Measurements from ENCODE around the gene WDR13. TPM values are rescaled to one million over a fixed set of nuclear protein-coding genes. Genes with fewer than 3 reads are reported as not detected.

The WDR13 gene
- total RNA-seq, 1 experiment from 2014 or later, result 71.3 TPM

GRCh38 chrX:48590203-48591103 is 6.8 kb upstream of the WDR13 start:
- in situ Hi-C loops (cut with HindIII; ENCODE audit: low sequenced_read_pairs), result no loop called here
- DNase-seq (ENCODE audit: low spot score), result no peak

- DNase-seq (ENCODE audit: low spot score), result no peak
- in situ Hi-C loops (cut with HindIII; ENCODE audit: low sequenced_read_pairs), result no loop called here
Observed at GRCh38 chrX:48591255-48591791, 6.0 kb upstream of the WDR13 start.

- no peak for DNase-seq (ENCODE audit: low spot score)
- in situ Hi-C loops (cut with HindIII; ENCODE audit: low sequenced_read_pairs), result no loop called here
Observed at GRCh38 chrX:48592971-48593370, 4.3 kb upstream of the WDR13 start.

- in situ Hi-C loops (cut with HindIII; ENCODE audit: low sequenced_read_pairs), result no loop called here
- no peak for DNase-seq (ENCODE audit: low spot score)
Observed at GRCh38 chrX:48595929-48596328, 1.4 kb upstream of the WDR13 start.

GRCh38 chrX:48598614-48599013 is 1.3 kb downstream of the WDR13 start:
- in situ Hi-C loops (cut with HindIII; ENCODE audit: low sequenced_read_pairs), result no loop called here
- no peak for DNase-seq (ENCODE audit: low spot score)

- in situ Hi-C loops (cut with HindIII; ENCODE audit: low sequenced_read_pairs), result no loop called here
- no peak for DNase-seq (ENCODE audit: low spot score)
Observed at GRCh38 chrX:48599341-48599740, 2.0 kb downstream of the WDR13 start.

- in situ Hi-C loops (cut with HindIII; ENCODE audit: low sequenced_read_pairs), result no loop called here
- DNase-seq (ENCODE audit: low spot score), result no peak
Observed at GRCh38 chrX:48600226-48600625, 2.9 kb downstream of the WDR13 start.

- DNase-seq (ENCODE audit: low spot score), result no peak
- in situ Hi-C loops (cut with HindIII; ENCODE audit: low sequenced_read_pairs), result no loop called here
Observed at GRCh38 chrX:48601741-48602394, 4.6 kb downstream of the WDR13 start.

GRCh38 chrX:48604701-48605100 is 7.4 kb downstream of the WDR13 start:
- in situ Hi-C loops (cut with HindIII; ENCODE audit: low sequenced_read_pairs), result no loop called here
- no peak for DNase-seq (ENCODE audit: low spot score)

- DNase-seq (ENCODE audit: low spot score), result no peak
- in situ Hi-C loops (cut with HindIII; ENCODE audit: low sequenced_read_pairs), result no loop called here
Observed at GRCh38 chrX:48606091-48606490, 8.8 kb downstream of the WDR13 start.

GRCh38 chrX:48611703-48612102 is 14.4 kb downstream of the WDR13 start:
- no peak for DNase-seq (ENCODE audit: low spot score)
- in situ Hi-C loops (cut with HindIII; ENCODE audit: low sequenced_read_pairs), result no loop called here

GRCh38 chrX:48613502-48614160 is 16.3 kb downstream of the WDR13 start:
- in situ Hi-C loops (cut with HindIII; ENCODE audit: low sequenced_read_pairs), result no loop called here
- no peak for DNase-seq (ENCODE audit: low spot score)

- DNase-seq (ENCODE audit: low spot score), result no peak
- in situ Hi-C loops (cut with HindIII; ENCODE audit: low sequenced_read_pairs), result no loop called here
Observed at GRCh38 chrX:48616576-48616975, 19.3 kb downstream of the WDR13 start.

GRCh38 chrX:48617542-48618340 is 20.4 kb downstream of the WDR13 start:
- peak; percentile 60 for DNase-seq (ENCODE audit: low spot score)
- in situ Hi-C loops (cut with HindIII; ENCODE audit: low sequenced_read_pairs), result no loop called here

GRCh38 chrX:48626401-48627298 is 29.4 kb downstream of the WDR13 start:
- no peak for DNase-seq (ENCODE audit: low spot score)
- in situ Hi-C loops (cut with HindIII; ENCODE audit: low sequenced_read_pairs), result no loop called here

GRCh38 chrX:48631376-48632090 is 34.2 kb downstream of the WDR13 start:
- in situ Hi-C loops (cut with HindIII; ENCODE audit: low sequenced_read_pairs), result no loop called here
- DNase-seq (ENCODE audit: low spot score), result peak; percentile 94

- no peak for DNase-seq (ENCODE audit: low spot score)
- in situ Hi-C loops (cut with HindIII; ENCODE audit: low sequenced_read_pairs), result no loop called here
Observed at GRCh38 chrX:48632207-48632606, 34.9 kb downstream of the WDR13 start.

- DNase-seq (ENCODE audit: low spot score), result no peak
- in situ Hi-C loops (cut with HindIII; ENCODE audit: low sequenced_read_pairs), result no loop called here
Observed at GRCh38 chrX:48636301-48636700, 39.0 kb downstream of the WDR13 start.
